CD4-positive, alpha-beta T cell treated with Interleukin-4 for 1 hour (primary cell): ENCODE measurements around the gene HTR1D.
"Not testable (repeated sequence)": the region's sequence is repeated elsewhere in the genome, so short reads cannot be mapped to it uniquely, and the experiment has no call there.

ENCODE experiments used
- DNase-seq, 2 donors: peaks; one replicate each; pipeline ENCODE4 v3.0.0-alpha.2; 2020 to 2022

HTR1D gene

GRCh38 chr1:23217421-23218115, at the start of gene HTR1D:
Gene HTR1D, minus strand, starts transcription at chr1:23217502. Its CDS starts 23,283 bp downstream, at chr1:23194219.
- no peak for DNase-seq

- DNase-seq: no peak
Observed at GRCh38 chr1:23263380-23263887, 46.1 kb upstream of the HTR1D start.

GRCh38 chr1:23258082-23258481, 40.8 kb upstream of the HTR1D start:
- DNase-seq: not testable (repeated sequence)

- not testable (repeated sequence) for DNase-seq
Observed at GRCh38 chr1:23257371-23257770, 40.1 kb upstream of the HTR1D start.

- DNase-seq: no peak
Observed at GRCh38 chr1:23254584-23254983, 37.3 kb upstream of the HTR1D start.

- DNase-seq: no peak
Observed at GRCh38 chr1:23251812-23252211, 34.5 kb upstream of the HTR1D start.

- no peak for DNase-seq
Observed at GRCh38 chr1:23249787-23250454, 32.6 kb upstream of the HTR1D start.

- no peak for DNase-seq
Observed at GRCh38 chr1:23247276-23247675, 30.0 kb upstream of the HTR1D start.

GRCh38 chr1:23246274-23246673, 29.0 kb upstream of the HTR1D start:
- no peak for DNase-seq

GRCh38 chr1:23244256-23244761, 27.0 kb upstream of the HTR1D start:
- DNase-seq: no peak

- no peak for DNase-seq
Observed at GRCh38 chr1:23242414-23242813, 25.1 kb upstream of the HTR1D start.

GRCh38 chr1:23239638-23240295, 22.5 kb upstream of the HTR1D start:
- no peak for DNase-seq

- no peak for DNase-seq
Observed at GRCh38 chr1:23238565-23238964, 21.3 kb upstream of the HTR1D start.

- DNase-seq: no peak
Observed at GRCh38 chr1:23237508-23237907, 20.2 kb upstream of the HTR1D start.

- no peak for DNase-seq
Observed at GRCh38 chr1:23227806-23228205, 10.5 kb upstream of the HTR1D start.

GRCh38 chr1:23224739-23225648, 7.7 kb upstream of the HTR1D start:
- no peak for DNase-seq

- not testable (repeated sequence) for DNase-seq
Observed at GRCh38 chr1:23223963-23224362, 6.7 kb upstream of the HTR1D start.

- DNase-seq: not testable (repeated sequence)
Observed at GRCh38 chr1:23223490-23223951, 6.2 kb upstream of the HTR1D start.

GRCh38 chr1:23222742-23223141, 5.4 kb upstream of the HTR1D start:
- DNase-seq: no peak

GRCh38 chr1:23222331-23222730, 5.0 kb upstream of the HTR1D start:
- no peak for DNase-seq

- no peak for DNase-seq
Observed at GRCh38 chr1:23221107-23221506, 3.8 kb upstream of the HTR1D start.

- DNase-seq: peak in 1 of 2 donors; percentile 8
Observed at GRCh38 chr1:23216771-23217420, 406 bp downstream of the HTR1D start.
